Body of pancreas (tissue), 4 donors: ENCODE measurements around the gene ABCC11. TPM values are rescaled to one million over a fixed set of nuclear protein-coding genes. Genes with fewer than 3 reads are reported as not detected.
"Not testable (repeated sequence)": the region's sequence is repeated elsewhere in the genome, so short reads cannot be mapped to it uniquely, and the experiment has no call there.

ENCODE experiments used
- ATAC-seq: fragments of 150-250 bp; one replicate; pipeline ENCODE4 v1.9.1; 2016
- DNase-seq, 4 donors: peaks; one replicate each; pipeline ENCODE4 v3.0.0-alpha.2; 2019
- H3K27ac ChIP-seq, 4 donors: fragments of 200-600 bp; sonication (generic); 1 replicate in 3 of 4; 2 replicates in 1 of 4; pipeline versions ENCODE4 v1.5.1 to v1.6.1; 2016 to 2019; ENCODE audit warnings: mild to moderate bottlenecking in 1 of 4, mixed read lengths in 1 of 4, moderate library complexity in 1 of 4
- H3K27me3 ChIP-seq, 2 donors: fragments of 200-600 bp; sonication (generic); one replicate each; pipeline ENCODE4 v1.6.0; 2016; ENCODE audit warnings: mild to moderate bottlenecking in 1 of 2
- H3K36me3 ChIP-seq, 2 donors: fragments of 200-600 bp; sonication (generic); replicated peaks in 1 of 2; 2 replicates each; pipeline ENCODE4 v1.5.1; 2016; ENCODE audit warnings: low read depth in 2 of 2; ENCODE audit not compliant: insufficient read depth in 1 of 2
- H3K4me1 ChIP-seq: fragments of 200-600 bp; sonication (generic); one replicate; pipeline ENCODE4 v1.6.0; 2016
- H3K4me3 ChIP-seq, 2 donors: fragments of 200-600 bp; sonication (generic); 1 replicate in 1 of 2; 2 replicates in 1 of 2; pipeline ENCODE4 v1.5.1; 2016 to 2019
- H3K9me3 ChIP-seq, 3 donors: fragments of 200-600 bp; sonication (generic); 1 replicate in 2 of 3; 2 replicates in 1 of 3; pipeline ENCODE4 v1.5.1; 2016
- CTCF ChIP-seq, 7 experiments: fragments of 450-650 bp in 4 of 7; fragments of 200-600 bp in 3 of 7; sonication (generic) in 3 of 7; IDR thresholded peaks; one replicate each; pipeline ENCODE4 v1.5.1; 2016 to 2019; ENCODE audit warnings: antibody characterized with exemption in 7 of 7
- POLR2A ChIP-seq, 3 donors: fragments of 450-650 bp; IDR thresholded peaks; one replicate each; pipeline ENCODE4 v1.6.1; 2016; ENCODE audit warnings: antibody characterized with exemption in 3 of 3, mild to moderate bottlenecking in 2 of 3
- WGBS, 2 donors: methylation state at CpG; one replicate each; pipeline ENCODE4 v1.1.5; 2017; 5-methylcytosine and 5-hydroxymethylcytosine counted together
- intact Hi-C: fragments of 100-400 bp; cut with DNase I; formaldehyde crosslinking; loops from one replicate; pipeline ENCODE4 v1.15.1; 2023
- total RNA-seq, 2 donors: library from RNA; depleted of rRNA; stranded (reverse); fragments of >200 nt; gene quantifications; one replicate each; pipeline ENCODE4 v1.1.0, GENCODE V29; 2016

Gene ABCC11
- total RNA-seq, 2 donors from 2014 or later: 0.52 TPM; not detected in 1

GRCh38 chr16:48184681-48185080 lies 62.7 kb downstream of the ABCC11 start:
- no peaks in the 10 kb centered on the region for H3K27me3 ChIP-seq
- H3K9me3 ChIP-seq: no peaks in the 10 kb centered on the region
- DNase-seq (no peak), ATAC-seq (no peak)
- 86 to 87% methylated on average over 6 of the region's 6 CpGs for WGBS, 2 donors
- no peak overlapping the region for H3K27ac ChIP-seq
- H3K36me3 ChIP-seq: no peaks in the 10 kb centered on the region
- no peak overlapping the region for H3K4me3 ChIP-seq
- TF ChIP-seq CTCF (IDR thresholded peaks at IDR 0.05) (no peak), POLR2A (IDR thresholded peaks at IDR 0.05) (no peak)
- intact Hi-C loops: no loop called here
- H3K4me1 ChIP-seq: no peaks in the 10 kb centered on the region

- 65 to 70% methylated on average over 5 to 8 of the region's 8 CpGs for WGBS, 2 donors
- DNase-seq: no peak
- TF ChIP-seq POLR2A (IDR thresholded peaks at IDR 0.05) (no peak), CTCF (IDR thresholded peaks at IDR 0.05) (no peak)
- Histone ChIP-seq H3K27ac (no peak overlapping the region), H3K4me1 (no peaks in the 10 kb centered on the region), H3K4me3 (no peak overlapping the region), H3K9me3 (no peaks in the 10 kb centered on the region), H3K36me3 (no peaks in the 10 kb centered on the region), H3K27me3 (no peaks in the 10 kb centered on the region)
- ATAC-seq: no peak
- intact Hi-C loops: no loop called here
These were observed 64.3 kb downstream of the ABCC11 start for GRCh38 chr16:48182979-48183537.

GRCh38 chr16:48181746-48182520 lies 65.4 kb downstream of the ABCC11 start:
- intact Hi-C loops, ATAC-seq, H3K4me3 ChIP-seq, H3K27me3 ChIP-seq, H3K36me3 ChIP-seq, H3K27ac ChIP-seq, H3K9me3 ChIP-seq, DNase-seq, H3K4me1 ChIP-seq: not testable (repeated sequence)
- WGBS, 2 donors: 81 to 82% methylated on average over 11 to 14 of the region's 14 CpGs

- 78 to 81% methylated on average over 4 to 9 of the region's 9 CpGs for WGBS, 2 donors
- intact Hi-C loops: no loop called here
- TF ChIP-seq CTCF (IDR thresholded peaks at IDR 0.05) (no peak), POLR2A (IDR thresholded peaks at IDR 0.05) (no peak)
These were observed 66.4 kb downstream of the ABCC11 start for GRCh38 chr16:48180868-48181480.

GRCh38 chr16:48176635-48177408 lies 70.5 kb downstream of the ABCC11 start:
- no peaks in the 10 kb centered on the region for H3K4me1 ChIP-seq
- DNase-seq: no peak

More at GRCh38 chr16:48180868-48181480, 66.4 kb downstream of the ABCC11 start:
- no peaks in the 10 kb centered on the region for H3K36me3 ChIP-seq
- no peak for ATAC-seq
- H3K27me3 ChIP-seq: no peaks in the 10 kb centered on the region
- no peak overlapping the region for H3K27ac ChIP-seq
- H3K4me3 ChIP-seq: no peak overlapping the region
- no peaks in the 10 kb centered on the region for H3K9me3 ChIP-seq
- DNase-seq: no peak
- H3K4me1 ChIP-seq: no peaks in the 10 kb centered on the region

More at GRCh38 chr16:48176635-48177408, 70.5 kb downstream of the ABCC11 start:
- no peaks in the 10 kb centered on the region for H3K36me3 ChIP-seq
- no peaks in the 10 kb centered on the region for H3K9me3 ChIP-seq
- H3K4me3 ChIP-seq: no peak overlapping the region
- TF ChIP-seq CTCF (IDR thresholded peaks at IDR 0.05) (no peak), POLR2A (IDR thresholded peaks at IDR 0.05) (no peak)
- 74 to 78% methylated on average over 20 of the region's 20 CpGs for WGBS, 2 donors
- ATAC-seq: no peak
- intact Hi-C loops: no loop called here
- H3K27me3 ChIP-seq: no peaks in the 10 kb centered on the region
- H3K27ac ChIP-seq: no peak overlapping the region
